HG03025 (cell line): ENCODE data around the gene ACSS2.

Source experiments
- ATAC-seq: cut with Tn5 transposase; IDR thresholded peaks from one replicate; pipeline ENCODE4 v1.9.1; 2021; ENCODE audit warnings: mild to moderate bottlenecking, moderate library complexity; ENCODE audit not compliant: unreplicated experiment, low FRiP score

ACSS2 gene

DNA sequence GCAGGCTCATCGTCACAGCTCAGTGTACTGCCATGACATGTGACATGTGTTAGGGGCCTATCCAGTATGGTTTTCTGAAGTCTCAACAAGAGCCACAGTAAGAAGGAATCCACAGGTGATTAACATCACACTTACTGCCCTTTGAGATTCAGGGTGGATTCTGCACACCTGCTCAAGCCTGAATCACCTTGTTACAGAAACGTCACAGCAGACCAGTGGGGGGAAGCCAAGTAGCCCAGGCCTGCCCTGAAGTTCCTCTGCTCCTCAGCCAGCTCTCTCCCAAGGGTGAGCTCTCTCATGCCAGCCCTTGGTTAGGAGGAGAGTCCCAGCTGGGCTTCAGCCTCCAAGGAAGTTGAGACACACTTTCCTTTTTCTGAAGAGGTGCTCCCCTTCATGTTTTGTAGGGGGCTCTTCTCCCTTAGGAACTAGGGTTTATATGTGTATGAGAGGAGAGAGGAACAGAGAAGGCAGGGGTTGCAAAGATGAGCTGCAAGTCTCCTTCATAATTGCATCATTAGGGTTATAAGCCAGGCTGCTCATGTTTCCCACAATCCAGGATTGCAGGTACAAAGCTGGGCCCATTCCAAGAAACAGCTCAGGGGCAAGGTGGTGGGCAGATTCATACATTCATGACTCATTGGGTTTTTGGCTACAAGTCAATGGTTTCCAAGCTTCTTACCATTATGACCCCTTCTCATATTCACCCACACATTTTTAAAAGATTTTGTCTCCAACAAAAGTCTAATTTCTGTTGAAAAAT lies 67.6 kb downstream of the ACSS2 start:
- ATAC-seq, result no peak

DNA sequence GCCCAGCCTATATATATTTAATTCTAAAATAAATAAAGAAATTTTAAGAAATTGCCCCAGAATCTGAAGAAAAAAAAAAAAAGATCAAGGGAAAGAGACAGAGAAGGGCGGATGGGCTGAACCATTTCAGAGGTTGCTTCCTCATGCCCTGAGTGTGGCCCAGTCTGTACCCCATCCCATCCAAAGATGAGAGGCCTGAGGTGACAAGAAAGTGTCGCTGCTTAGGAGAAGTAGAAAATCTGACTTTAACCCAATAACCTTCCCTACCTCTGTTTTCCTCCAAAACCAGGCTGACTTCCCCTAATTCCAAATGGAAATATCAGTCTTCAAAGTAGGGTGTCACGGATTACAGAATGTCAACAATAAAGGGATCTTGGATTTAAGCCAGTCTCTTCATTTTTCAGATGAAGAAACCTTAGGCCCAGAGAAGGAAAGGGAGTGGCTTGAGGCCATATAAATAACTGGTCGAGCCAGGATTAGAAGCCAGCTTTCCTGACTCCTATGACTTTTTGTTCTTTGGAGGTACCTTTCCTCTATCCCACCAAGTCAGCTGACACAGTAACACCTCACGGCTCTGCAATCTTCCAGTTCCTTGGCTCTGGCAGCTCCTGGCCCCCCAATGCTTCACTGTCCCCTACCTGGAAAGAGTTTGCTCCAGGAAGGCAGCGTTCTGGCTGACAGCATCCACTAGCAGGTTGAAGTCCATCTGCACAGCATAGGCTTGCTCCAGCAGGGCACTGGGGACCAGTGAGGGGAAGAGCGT lies 69.1 kb downstream of the ACSS2 start:
- ATAC-seq, result no peak

DNA sequence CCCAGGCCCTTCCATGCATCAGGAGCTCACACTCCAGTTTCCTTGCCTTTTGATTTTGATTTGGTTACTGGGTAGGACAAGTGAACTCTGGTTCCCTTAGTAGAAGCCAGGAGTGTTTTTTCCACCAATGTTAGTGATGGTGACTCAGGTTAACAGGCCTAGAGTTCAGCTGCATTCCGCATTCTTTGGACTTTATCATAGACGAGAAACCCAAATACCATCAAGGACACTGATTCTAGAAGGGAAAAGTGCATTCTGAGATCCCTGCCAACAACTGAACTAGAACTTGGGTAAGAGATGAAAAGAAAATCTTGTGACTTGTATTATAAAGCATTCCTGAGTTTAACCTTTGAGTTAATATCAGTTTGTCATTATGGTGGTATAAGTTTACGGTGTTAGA lies 70.2 kb downstream of the ACSS2 start:
- ATAC-seq, result no peak

DNA sequence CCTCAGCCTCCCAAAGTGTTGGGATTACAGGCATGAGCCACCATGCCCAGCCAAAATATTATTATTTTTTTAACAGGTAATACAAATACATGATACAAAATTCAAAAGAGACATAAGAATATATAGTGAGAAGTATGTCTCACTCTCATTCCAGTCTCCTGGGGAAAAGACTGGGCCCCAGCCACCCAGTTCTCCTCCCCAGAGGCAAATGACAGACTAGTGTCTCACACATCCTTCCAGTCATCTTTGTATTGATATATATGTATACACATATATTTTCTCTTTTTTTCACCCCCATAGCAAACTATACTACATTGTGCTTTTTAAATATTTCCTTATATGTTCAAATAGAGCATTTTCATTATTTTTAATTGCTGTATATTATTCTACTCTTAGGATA lies 70.9 kb downstream of the ACSS2 start:
- no peak for ATAC-seq

DNA sequence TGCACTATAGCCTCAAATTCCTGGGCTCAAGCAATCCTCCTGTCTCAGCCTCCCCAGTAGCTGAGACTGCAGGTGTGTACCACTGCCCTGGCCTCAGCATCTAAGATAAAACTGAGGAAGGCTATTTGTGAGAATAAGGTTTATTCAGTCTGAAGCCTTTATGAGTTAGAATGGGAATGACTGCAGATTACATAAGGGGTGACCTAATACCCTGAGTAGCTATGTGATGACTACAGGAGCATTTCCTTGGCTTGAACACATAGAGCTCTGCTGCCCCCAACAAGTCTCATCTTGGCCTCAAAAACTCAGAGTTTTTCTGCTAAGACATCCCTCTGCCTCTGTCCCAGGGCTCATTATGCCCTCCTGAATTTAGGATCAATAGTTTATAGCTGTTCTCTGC lies 71.6 kb downstream of the ACSS2 start:
- no peak for ATAC-seq

DNA sequence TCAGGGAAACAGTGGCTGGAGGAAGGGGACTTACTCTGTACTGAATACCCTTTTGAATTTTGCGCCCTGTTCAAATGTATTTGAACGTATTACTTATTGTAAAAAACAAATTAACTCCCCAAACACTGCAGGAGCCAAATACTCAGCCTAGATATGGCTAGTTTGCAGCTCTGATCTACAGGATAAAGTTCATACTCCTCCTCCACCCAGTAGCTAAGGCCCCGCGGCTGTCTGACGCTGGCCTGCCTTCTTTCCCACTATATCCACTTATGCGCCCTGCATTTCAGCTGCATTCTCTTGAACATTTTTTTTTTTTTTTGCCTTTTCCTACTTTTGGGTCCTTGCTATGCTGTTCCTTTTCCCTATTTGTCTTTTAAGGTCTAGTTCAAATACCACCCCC lies 72.7 kb downstream of the ACSS2 start:
- ATAC-seq, result no peak

DNA sequence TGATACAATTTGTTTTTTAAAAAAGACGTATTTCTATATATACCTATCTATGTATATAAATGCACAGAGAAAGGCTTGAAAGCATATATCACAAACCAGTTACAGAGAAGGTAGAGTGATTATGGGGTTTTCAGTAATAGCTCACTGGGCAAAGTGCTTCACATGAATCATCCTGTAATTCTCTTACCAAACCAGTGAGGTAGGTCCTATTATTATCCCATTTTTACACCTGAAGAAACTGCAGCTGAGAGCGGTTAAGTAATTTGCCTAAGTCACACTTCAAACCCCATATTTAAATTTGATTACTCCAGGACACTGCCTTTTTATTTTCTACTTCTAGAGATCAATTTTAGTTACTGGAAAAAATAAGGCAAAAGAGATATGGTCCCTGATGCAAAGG lies 74.8 kb downstream of the ACSS2 start:
- no peak for ATAC-seq

DNA sequence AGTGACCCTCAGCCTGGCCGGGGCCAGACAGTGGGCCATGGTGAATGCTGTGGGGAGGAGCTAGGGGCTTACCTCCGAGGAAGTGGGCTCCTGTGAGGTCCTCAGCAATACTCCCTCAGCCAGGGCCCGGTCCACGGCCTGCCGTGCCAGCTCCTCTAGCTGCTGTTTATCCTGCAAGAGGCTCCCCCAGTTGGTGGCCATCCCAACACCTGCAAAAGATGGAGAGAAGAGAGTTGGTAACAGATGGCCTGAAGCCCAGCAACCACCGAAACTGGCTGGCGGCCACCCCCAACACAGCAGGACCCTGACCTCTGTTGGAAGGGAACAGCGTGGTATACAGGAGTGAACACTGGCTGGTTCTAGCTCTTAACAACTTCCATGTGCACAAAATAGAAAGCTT lies 75.2 kb downstream of the ACSS2 start:
- ATAC-seq, result no peak

DNA sequence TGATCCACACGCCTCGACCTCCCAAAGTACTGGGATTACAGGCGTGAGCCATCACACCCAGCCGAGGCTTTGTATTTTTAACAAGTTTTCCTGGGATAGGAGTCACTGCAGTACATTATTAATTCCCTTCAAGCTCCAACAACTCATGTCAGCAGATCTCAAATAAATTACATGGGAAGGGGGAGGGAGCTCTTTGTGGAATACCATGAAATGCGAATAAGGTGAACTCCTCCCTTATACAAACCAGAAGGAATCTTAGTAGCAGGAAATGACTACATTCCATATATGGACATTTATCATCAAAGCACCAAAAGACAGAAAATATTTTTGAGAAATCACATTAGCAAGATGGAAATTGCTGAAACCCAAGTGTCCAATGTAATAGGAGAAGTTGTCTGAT lies 76.3 kb downstream of the ACSS2 start:
- no peak for ATAC-seq

DNA sequence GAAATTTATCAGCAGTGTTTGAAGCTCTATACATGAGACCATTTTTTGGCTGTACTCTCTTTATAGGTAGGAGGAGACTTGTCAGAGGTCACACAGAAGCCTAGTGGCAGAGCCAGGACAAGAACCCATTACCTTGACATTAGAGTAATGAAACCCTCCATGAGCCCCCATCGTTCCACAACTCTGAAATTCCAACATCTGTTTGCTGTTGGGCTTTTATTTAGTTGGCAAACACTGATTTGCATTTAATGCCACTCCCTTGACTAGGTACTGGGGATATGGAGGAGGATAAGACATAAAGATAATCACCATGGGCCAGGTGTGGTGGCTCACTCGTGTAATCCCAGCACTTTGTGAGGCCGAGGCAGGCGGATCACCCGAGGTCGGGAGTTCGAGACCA lies 77.5 kb downstream of the ACSS2 start:
- no peak for ATAC-seq

DNA sequence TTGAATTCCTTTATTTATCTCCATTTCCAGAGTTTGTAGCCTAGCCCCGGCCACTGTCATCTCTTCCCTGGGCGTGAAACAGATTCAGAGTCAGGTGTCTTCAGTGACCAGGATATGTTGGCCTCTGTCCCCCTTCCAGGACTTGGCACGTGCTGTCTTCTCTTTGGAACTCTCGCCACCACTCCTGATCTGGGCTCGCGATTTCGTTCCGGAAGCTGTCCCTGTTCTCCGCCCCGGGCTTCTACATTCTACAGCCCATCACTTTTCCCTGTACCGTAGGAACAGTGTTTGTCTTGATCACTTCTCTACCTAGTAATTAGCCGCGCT lies 78.5 kb downstream of the ACSS2 start:
- ATAC-seq, result no peak

DNA sequence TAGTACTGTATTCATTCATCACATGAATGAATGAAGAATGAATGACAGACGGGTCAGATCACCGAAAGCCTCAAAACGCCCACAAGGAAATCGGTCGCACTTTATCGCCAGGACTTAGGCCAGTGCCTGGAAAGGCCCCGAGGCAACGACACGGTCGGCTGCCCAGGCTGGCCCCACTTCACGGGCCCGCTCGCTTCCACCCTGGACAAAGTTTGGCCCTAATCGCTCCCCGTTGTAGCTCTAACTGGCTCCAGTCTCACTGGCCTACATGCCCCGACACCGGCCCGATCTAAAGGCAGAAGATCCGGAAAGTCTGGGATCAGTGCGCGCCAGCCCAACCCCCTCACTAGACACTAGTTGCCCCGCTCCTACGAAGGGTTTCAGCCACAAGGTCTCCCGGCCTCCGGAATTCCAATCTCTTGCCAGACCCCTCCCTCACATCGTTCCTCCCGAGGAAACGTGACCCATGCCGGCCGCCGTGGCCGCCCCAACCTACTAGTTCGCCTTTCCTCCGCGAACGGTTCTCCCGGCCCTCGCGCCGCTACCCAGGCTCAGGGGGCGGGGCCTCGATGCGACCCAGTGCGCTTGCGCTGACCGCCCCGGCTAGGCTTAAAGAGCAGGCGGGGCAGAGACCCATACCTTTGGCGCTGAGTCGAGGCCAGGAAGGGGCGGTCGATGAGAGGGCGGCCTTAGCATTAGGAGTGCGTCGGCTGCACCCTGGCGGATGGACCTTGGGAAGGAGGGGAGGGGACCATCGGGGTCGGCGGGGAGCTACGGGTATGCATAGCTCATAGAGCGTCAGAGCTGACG lies 79.0 kb downstream of the ACSS2 start, which contains the start of the genes GSS and MYH7B:
Gene GSS (minus strand): TSS at position 576 of the 810 bp plus-strand sequence. CDS start 3,954 bp downstream, outside the sequence.
Gene MYH7B (plus strand): TSS at position 638 of the 810 bp plus-strand sequence. CDS start 22,138 bp downstream, outside the sequence.
- peak; percentile 84 for ATAC-seq

DNA sequence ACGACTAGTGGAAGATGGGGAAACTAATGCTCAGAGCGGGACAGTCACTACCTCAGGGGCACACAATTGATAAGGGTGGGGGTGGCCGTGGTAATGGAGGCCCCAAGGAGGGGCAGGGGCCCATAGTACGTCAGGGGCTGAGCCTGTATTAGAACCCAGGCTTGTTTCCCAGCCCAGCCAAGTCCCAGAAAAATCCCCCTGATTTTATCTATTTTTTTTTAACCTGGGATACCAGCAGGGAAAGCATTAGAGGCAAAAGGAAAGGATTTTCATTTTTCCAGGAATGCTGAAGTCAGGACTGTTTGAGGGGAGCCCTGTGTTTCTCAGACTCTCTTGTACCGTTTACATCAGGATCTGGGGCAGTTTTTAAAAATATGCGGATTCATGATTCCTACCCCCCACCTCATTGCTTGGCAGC lies 79.6 kb downstream of the ACSS2 start:
- no peak for ATAC-seq

DNA sequence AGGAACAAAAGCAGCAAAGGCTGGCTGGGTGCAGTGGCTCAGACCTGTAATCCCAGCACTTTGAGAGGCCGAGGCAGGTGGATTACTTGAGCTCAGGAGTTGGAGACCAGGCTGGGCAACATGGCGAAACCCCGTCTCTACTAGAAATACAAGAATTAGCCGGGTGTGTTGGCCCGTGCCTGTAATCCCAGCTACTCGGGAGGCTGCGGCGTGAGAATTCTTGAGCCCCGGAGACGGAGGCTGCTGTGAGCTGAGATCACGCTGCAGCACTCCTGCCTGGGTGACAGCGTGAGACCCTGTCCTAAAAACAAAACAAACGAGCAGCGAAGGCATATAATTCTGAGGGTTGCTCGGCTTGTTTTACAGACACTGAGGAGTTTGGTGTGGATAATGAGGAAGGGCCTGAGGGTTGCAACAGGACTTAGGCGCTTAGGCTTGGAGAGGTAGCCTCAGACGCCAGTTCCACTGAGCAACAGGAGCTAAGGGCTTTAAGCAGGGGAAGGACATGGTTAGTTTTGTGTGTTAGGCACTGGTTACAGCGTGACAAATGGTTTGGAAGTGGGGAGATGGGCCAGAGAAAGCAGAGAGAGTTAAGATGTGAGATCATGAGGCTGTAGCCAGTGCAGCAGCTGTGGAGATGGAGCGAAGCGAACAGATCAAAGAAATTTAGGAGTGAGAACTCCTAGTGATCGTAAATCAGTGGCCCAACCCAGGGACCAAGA lies 80.5 kb downstream of the ACSS2 start:
- ATAC-seq, result no peak

DNA sequence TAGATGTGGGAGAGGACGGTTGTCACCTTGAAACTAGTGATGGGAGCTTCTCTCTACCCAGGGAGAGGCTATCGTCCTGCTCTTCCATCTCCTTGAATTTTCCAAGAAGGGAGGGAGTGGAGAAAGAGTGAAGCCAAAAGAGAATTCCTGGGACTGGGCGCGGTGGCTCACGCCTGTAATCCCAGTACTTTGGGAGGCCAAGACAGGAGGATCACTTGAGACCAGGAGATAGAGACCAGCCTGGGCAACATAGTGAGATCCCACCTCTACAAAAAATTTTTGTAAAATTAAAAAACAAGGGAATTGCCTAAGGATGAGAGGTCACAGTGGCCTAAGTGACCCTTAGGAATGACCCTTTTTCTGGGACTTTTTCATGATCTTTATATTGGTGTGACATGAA lies 88.1 kb downstream of the ACSS2 start:
- ATAC-seq, result no peak

DNA sequence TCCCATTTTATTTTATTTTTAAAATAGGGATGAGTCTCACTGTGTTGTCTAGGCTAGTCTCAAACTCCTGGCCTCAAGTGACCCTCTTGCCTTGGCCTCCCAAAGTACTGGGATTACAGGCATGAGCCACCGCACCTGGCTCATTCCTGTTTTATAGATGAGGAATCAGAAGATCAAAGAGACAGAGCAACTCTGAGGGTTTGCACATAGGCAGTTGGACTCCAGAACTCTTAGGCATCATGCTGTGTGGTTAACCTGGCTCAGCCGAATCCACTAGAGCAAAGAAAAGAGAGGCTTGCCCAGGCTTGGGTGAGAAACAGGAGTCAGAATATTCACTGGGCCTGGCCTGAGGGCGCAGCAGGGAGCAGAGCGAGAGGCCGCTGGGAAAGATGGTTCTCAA lies 88.6 kb downstream of the ACSS2 start:
- ATAC-seq, result no peak

DNA sequence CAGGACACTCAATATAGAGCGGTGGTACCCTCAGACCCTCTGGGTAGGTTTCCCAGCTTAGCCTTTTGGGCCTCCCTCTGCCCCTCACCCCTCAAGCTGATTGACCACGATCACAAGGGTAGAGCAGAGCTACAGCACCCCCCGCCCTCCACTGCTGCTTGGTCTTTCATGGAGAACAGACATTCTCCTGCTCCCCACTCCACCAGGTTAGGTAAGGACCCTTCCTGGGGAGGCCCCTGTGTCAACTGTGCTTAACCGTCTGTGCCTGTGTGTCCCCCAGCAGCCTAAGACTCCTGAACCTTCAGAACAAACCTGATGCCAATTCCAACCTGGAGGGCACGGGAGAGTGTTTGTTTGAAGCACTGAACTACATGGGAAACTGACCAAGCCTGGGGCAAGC lies 91.0 kb downstream of the ACSS2 start:
- no peak for ATAC-seq

DNA sequence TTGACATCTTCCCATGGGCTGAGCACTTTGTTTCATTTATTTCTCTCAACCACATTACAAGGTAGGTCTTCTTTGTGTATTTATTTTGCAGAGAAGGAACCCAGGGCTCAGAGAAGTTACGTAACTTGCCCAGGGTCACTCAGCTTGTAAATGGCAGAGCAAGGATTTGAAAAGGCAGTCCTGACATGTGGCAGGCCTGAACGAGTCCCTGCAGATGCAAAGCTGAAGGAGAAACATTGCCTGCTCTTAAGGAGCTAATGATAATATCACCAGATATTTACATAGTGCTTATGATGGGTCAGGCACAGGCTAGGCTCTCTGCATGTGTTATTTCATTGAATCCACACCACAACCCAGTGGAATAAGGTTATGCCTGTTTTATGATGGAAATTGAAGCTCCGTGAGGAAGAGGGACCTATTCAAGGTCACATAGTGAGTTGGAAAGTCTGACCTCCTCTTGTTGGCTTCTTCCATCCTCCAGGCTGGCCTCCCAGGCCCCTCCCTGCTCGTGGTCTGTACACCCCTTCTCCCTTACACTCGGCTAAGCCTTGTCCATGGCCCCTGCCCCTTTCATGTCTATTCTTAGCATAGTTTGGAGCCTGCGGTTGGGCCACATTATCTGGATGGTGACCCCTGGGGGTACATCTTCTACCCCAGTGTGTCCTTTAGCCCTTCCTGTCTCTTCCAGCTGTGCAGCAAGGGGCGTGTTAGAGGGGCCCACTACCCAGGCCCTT lies 91.8 kb downstream of the ACSS2 start:
- ATAC-seq, result no peak

DNA sequence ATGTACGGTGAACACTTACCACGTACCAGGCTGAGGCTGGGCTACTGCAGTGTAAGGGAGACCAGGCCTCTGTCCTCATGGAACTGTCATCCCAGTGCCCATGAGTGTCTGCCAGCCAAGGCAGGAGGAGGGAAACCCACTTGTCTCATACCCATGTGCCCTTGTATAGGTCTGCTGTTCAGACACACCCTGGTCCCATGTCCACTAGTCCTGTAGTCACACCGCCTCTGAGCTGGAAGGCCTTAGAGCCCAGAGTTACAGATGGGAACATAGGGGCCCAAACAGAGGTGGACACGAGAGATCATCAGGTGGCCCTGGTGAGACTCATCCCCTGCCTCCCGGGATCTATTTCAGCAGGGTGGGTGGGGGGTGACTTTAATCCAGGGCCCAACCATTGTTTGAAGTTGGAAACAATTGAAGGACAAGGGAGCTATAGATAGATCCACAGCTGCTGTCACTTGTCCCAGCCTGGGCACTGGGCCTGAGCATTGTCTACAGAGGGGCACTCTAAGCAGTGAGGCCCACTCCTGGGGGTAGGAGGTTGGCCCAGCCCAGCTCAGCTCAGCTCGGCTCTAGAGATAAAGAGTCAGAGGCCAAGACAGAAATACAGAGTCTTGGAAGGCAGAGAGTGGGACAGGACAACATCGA lies 93.9 kb downstream of the ACSS2 start:
- ATAC-seq, result no peak
